ENCODE data around the gene GCH1.

GRCh38 chr14:54836231-54836630 lies 66.4 kb downstream of the GCH1 start:
- TF ChIP-seq POLR2A (IDR thresholded peaks at IDR 0.05) (no peak), CTCF (IDR thresholded peaks at IDR 0.05) (no peak)

Data from right lobe of liver (tissue), 4 donors.